GM21737 (cell line): ENCODE data around the gene AFTPH.
A peak's percentile ranks its signal among the peaks of the same experiment; 100 is the strongest.
"Not testable (repeated sequence)": the region's sequence is repeated elsewhere in the genome, so short reads cannot be mapped to it uniquely, and the experiment has no call there.

ENCODE experiments used
- ATAC-seq: cut with Tn5 transposase; IDR thresholded peaks from one replicate; pipeline ENCODE4 v1.9.1; 2021; ENCODE audit warnings: mild to moderate bottlenecking, moderate library complexity; ENCODE audit not compliant: unreplicated experiment

AFTPH gene

DNA sequence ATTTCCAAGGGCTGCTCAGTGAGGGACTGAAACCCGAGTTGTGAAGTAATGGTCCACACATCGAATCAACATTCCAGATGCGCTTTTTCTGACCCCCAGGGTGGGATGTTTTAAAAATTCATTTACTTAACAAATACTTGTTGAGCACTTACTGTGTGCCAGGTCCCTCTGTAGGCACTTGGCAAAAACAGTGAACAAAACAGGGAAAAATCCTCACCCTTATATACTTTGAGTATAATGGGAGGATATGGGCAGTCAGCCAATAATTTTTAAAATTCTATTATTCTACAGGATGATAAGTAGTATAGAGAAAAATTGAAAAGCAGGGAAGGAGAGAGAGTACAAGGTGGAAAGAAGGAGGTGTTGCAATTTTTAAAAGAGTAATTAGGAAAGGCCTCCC is 31.3 kb upstream of the AFTPH start:
- ATAC-seq: no peak

DNA sequence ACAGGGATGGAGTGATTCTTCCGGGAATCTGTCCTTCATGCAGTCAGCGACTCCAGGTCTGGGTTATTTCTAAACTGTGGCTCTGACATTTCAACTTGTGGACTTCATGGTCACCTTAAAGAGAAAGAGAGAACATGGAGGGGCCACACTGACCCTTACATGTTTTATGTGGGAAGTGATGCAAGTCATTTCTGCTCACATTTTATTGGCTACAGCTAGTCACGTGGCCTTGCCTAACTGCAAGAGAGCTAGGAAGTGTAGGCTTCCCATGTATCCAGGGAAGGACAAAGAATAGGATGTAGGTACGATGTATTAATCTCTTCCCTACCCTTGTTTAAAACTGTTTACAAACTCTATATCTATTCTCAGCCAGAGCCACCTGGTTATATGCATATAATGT is 30.3 kb upstream of the AFTPH start:
- ATAC-seq: no peak

- no peak for ATAC-seq
Measured at GRCh38 chr2:64498438-64498837, 25.7 kb upstream of the AFTPH start.

- no peak for ATAC-seq
Measured at GRCh38 chr2:64500549-64500948, 23.6 kb upstream of the AFTPH start.

DNA sequence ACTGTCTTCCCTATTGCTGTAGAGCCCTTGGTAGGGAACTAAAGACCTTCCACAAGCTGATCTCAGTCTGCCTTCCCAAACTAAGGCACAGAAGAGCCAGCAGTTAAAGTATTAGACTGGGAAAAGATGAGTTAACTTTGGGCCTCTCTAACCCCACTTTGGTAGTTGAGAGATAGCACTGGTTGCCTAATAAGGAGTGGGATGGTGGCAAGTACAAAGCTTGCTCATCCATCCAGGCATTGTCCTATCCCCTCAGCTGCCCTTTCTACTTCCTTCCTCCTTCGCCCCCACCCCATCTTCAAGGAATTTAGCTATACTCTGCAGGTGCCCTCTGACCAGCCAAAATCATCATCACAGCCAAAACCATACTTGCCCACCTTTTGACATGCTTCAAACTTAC is 22.2 kb upstream of the AFTPH start:
- ATAC-seq: no peak

DNA sequence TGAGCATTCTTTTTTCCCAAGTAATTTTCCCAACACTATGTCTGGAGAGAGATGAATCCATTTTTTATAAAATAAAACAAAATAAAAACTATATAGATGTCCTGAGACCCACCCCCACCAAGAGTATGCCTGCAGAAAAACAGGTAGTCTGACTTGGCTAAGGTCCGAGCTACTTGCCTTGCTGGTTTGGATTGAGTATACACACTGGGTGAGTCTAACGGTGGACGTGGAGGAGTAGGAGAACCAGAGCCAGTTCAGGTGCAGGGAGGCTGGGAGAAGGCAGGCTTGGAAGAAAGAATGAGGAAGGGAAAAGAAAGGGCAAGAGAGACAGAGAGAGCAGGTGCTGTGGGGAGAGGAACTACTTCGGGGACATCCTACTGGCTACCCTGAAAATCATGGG is 21.3 kb upstream of the AFTPH start:
- ATAC-seq: no peak

GRCh38 chr2:64504774-64505720 is 19.1 kb upstream of the AFTPH start:
- ATAC-seq: no peak

DNA sequence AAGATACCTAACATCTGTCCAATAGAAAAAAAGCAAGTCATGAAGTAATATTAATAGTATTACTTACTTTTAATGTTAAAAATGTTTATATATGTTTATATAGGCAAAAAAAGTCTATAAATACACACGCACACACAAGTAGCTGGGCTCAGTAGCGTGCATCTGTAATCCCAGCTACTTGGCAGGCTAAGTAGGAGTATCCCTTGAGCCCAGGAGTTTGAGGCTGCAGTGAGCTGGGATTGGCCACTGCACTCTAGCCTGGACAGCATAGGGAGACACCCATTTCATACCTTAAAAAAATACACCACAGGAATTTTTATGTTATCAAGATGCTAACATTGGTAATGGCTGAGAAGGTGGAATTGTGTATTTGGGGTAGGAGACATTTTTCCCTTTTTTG is 17.4 kb upstream of the AFTPH start:
- no peak for ATAC-seq

DNA sequence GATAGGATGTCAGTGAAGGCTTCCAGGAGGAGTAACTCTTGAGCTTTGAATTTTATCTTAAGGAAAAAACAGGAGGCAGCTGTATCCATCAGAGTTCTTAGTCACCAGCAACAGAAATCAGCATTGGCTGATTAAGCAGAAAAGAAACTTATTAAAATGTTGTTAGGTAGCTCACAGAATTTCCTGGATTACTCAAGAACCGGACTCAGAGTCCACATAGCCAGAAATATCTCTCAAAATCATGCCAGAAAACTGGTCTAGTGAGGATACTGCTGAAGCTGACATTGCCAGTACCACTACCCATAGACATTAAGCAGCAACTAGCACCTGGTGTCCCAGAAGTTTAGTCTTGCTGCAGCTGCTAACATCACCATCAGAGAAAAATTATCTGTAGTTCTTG is 10.1 kb upstream of the AFTPH start:
- no peak for ATAC-seq

- ATAC-seq: no peak
Measured at GRCh38 chr2:64515086-64515485, 9.0 kb upstream of the AFTPH start.

- ATAC-seq: no peak
Measured at GRCh38 chr2:64516651-64517510, 7.2 kb upstream of the AFTPH start.

- no peak for ATAC-seq
Measured at GRCh38 chr2:64517511-64517884, 6.6 kb upstream of the AFTPH start.

DNA sequence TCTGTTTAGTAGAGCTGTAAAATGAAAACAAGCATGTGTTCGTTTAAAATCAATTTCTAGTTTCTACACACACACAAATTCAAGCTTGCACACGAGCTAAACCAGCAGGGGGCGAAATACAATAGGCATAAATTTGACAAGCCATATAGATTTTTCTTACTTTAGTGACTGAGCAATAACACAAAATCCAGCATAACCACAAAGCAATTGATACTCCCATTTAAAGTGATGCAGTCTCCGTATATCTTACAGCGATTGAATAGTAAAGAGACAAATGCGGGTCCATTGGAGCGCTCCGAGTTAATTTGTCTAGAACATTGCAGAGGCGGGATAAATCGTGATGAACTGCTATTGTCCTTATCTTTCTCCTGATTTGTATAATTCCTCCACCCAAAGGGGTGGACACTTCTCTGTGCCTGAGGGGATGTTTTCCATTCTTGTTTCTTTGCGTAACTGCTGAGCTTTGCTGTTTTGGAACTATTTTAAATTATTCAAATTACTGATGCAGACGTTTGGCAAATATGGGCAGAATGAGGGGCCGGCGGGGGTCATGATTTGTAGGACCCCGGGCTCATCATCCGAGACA is 1.2 kb upstream of the AFTPH start:
- no peak for ATAC-seq

GRCh38 chr2:64524604-64525316 is 632 bp downstream of the AFTPH start:
- peak; percentile 23 for ATAC-seq

GRCh38 chr2:64525317-64525613 is 1.1 kb downstream of the AFTPH start:
- no peak for ATAC-seq

DNA sequence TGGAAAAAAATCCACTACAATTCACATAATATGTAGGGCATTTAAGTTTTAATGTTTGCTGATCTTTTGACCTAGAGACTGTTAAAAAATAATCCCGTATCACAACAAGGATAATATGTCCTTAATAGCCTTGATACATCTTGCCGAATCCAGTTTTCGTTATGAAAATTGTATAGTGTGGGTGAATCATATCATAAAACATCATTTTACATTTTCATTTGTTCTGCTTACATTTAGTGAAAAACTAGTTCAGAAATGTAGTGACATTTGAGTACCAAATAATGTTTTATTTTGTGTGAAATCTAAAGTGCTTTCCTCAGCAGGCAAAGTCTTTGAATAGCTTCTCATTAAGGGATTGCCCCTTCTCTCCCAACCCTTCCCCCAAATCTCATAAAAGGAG is 1.9 kb downstream of the AFTPH start:
- no peak for ATAC-seq

DNA sequence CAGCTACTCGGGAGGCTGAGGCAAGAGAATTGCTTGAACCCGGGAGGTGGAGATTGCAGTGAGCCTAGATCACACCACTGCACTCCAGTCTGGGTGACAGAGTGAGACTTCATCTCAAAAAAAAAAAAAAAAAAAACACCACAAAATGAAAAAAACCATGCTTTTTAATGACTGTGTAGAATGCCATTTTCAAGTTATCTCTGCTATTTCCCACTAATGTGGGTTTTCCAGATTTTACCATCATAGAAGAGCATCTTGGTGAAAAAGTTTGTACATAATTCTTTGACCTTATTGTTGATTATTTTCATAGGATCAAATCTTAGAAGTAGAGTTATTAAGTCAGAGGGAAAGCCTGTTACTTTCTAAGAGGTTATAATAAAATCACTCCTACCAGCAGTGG is 6.8 kb downstream of the AFTPH start:
- ATAC-seq: not testable (repeated sequence)

GRCh38 chr2:64532030-64532429 is 7.9 kb downstream of the AFTPH start:
- no peak for ATAC-seq

DNA sequence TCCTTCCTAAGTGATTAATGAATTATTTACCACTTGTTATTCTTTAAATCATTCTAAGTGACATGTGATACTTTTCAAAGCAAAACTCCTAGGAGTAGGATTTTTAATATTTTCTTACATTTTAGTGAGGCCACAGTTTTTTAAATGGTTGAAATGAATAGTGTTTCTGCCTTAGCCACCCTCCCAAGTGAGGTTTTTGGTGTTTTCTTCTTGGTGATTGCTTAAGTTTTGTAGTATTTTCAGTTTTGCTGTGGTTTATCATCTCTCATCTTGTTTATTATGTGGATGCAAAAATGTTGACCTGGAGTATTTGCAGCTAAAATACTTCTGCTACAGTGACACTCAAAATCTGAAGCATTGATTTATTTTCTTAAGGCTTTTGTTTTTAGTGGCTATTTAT is 9.8 kb downstream of the AFTPH start:
- ATAC-seq: no peak

GRCh38 chr2:64534363-64534762 is 10.2 kb downstream of the AFTPH start:
- ATAC-seq: no peak

DNA sequence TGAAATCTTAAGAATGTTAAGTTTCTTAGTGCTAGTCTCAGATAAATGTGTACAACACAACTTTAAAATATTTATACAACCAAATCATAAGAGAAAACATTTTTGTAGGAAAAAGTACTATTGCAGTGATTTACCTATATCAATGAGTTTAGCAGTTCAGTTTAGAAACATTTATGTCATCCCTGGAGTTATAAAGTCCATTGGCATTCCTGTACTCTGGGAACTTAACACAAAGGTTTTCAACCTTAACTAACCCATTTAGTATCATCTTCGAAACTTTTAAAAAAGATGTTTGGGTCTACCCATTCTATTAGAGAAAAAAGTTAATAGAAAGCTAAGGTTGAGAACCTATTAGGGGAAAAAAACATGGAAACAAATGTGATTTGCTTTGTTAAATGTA is 10.9 kb downstream of the AFTPH start:
- ATAC-seq: no peak
